ENCODE data around the gene PPIF.

The PPIF gene

DNA sequence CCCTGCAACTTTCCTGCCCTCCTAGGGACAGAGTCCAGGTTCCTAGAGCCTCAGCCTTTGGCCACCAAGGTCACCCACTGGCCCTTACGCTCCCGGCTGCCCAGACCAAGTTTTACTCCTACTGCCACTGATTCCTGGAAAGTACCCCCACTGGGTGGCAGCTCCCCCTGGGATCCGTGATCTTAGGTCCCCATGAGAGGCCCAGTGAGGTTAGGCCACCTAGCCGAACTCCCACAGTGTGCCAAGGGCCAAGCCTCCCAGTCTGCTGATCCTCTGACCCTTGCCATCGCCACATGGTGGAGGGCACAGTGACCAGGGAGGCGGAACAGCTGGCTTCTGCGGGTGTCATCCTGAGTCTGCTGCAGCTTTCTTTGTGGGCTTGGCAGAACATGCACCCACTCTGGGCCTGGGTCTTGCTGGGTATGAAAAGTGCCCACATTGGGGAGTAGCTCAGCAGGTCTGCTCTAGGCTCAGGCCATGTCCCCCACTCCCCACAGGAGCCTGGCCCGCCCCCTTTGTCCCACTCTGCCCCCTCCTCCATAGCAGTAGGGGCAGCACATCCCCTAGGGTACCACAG, 40.5 kb upstream of the PPIF start:
- no peak for TF ChIP-seq EZH2phosphoT487 (IDR thresholded peaks at IDR 0.05; ENCODE audit: borderline replicate concordance, low read length)
- TF ChIP-seq CTCF (IDR thresholded peaks at IDR 0.05; ENCODE audit: low read depth, low read length, poor library complexity, severe bottlenecking), result no peak

DNA sequence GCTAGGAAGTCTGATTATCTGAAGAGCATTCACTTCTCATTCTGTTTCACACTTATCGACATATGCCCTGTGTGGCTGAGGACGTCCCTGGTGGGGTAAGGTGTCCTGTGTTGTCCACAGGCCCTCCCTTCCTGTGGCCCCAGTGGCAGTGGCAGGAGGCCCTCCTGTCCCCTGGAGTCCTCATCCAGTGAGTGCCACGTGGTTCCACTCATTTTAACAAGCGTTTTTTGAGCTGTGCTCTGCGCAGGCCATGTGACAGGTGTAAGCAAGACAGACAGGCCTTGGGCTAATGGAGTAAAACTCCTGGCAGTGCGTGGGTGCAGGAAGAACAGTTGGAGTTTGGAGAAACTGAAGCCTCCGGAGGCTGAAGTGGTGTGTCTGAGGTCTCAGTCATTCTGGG, 39.3 kb upstream of the PPIF start:
- H3K9me2 ChIP-seq (replicated peaks; ENCODE audit: control insufficient read depth, low read length), result no peaks in the 10 kb centered on the region
- no peak overlapping the region for H3K4me2 ChIP-seq (ENCODE audit: low read length)
- H3K27me3 ChIP-seq (ENCODE audit: control insufficient read depth, low read length), result no peaks in the 10 kb centered on the region
- H3K36me3 ChIP-seq (ENCODE audit: control insufficient read depth, low read length), result peaks cover 23% of the 10 kb centered on the region
- H3K4me3 ChIP-seq (ENCODE audit: low read length), result no peak overlapping the region
- no peaks in the 10 kb centered on the region for H3F3A ChIP-seq (ENCODE audit: control insufficient read depth, insufficient read depth)
- H3K4me1 ChIP-seq (ENCODE audit: control insufficient read depth, low read length), result no peaks in the 10 kb centered on the region
- no peak overlapping the region for H3K27ac ChIP-seq (ENCODE audit: low read depth, low read length)
- H3K79me2 ChIP-seq (ENCODE audit: control insufficient read depth, low read length), result no peaks in the 10 kb centered on the region
- TF ChIP-seq CTCF (IDR thresholded peaks at IDR 0.05; ENCODE audit: low read depth, low read length, poor library complexity, severe bottlenecking), result no peak
- TF ChIP-seq EZH2phosphoT487 (IDR thresholded peaks at IDR 0.05; ENCODE audit: borderline replicate concordance, low read length), result no peak
- no peaks in the 10 kb centered on the region; the same call in 1 of the 2 replicates for H4K20me1 ChIP-seq (ENCODE audit: control insufficient read depth, insufficient read depth, low read depth, low read length)
- H3K9me3 ChIP-seq (ENCODE audit: control insufficient read depth, insufficient read depth, low read length), result no peaks in the 10 kb centered on the region

More for the DNA sequence above, 40.5 kb upstream of the PPIF start:
- Histone ChIP-seq H3K27ac (ENCODE audit: low read depth, low read length) (no peak overlapping the region), H4K20me1 (ENCODE audit: control insufficient read depth, insufficient read depth, low read depth, low read length) (no peaks in the 10 kb centered on the region; the same call in 1 of the 2 replicates), H3K4me3 (ENCODE audit: low read length) (no peak overlapping the region), H3K79me2 (ENCODE audit: control insufficient read depth, low read length) (no peaks in the 10 kb centered on the region), H3K9me3 (ENCODE audit: control insufficient read depth, insufficient read depth, low read length) (no peaks in the 10 kb centered on the region), H3K4me2 (ENCODE audit: low read length) (no peak overlapping the region), H3K4me1 (ENCODE audit: control insufficient read depth, low read length) (no peaks in the 10 kb centered on the region), H3K9me2 (replicated peaks; ENCODE audit: control insufficient read depth, low read length) (no peaks in the 10 kb centered on the region), H3K27me3 (ENCODE audit: control insufficient read depth, low read length) (no peaks in the 10 kb centered on the region), H3F3A (ENCODE audit: control insufficient read depth, insufficient read depth) (no peaks in the 10 kb centered on the region), H3K36me3 (ENCODE audit: control insufficient read depth, low read length) (peaks cover 23% of the 10 kb centered on the region)

DNA sequence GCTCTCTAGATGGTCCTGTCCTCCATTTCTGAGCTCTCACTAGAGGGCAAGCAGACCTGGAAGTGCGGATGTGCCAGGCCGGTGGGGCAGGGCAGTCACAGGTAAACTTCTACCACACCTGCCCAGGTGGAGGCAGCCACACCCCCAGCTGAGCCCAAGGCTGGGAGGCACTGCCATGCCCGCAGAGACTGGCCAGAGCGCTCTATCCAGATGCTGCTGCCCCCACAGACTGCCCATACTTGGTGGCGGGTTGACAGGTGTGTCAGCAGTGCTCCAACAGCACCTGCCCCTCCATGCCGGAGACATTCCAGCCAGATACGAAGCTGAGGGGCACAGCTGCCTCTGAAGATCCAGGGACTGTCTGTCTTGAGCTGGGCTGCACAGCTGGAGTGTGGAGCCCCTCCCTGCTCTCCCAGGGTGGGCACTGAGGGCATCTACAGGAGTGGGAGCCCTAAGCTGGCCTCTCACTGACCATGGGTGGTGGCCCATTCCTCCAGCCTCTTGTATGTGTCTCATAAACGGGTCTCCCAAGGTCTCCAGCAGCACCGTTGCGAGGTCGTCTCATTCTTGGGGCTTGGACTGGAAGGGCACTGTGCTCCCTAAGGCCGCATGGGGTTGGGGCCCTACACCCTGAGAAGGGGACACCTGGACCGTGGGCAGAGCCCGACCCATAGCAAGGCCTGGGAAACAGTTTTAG, 38.2 kb upstream of the PPIF start:
- Histone ChIP-seq H3K79me2 (ENCODE audit: control insufficient read depth, low read length) (no peaks in the 10 kb centered on the region), H3K36me3 (ENCODE audit: control insufficient read depth, low read length) (peaks cover 16% of the 10 kb centered on the region), H3K9me2 (replicated peaks; ENCODE audit: control insufficient read depth, low read length) (no peaks in the 10 kb centered on the region), H4K20me1 (ENCODE audit: control insufficient read depth, insufficient read depth, low read depth, low read length) (no peaks in the 10 kb centered on the region; the same call in 1 of the 2 replicates), H3K27ac (ENCODE audit: low read depth, low read length) (no peak overlapping the region), H3K9me3 (ENCODE audit: control insufficient read depth, insufficient read depth, low read length) (no peaks in the 10 kb centered on the region), H3K27me3 (ENCODE audit: control insufficient read depth, low read length) (no peaks in the 10 kb centered on the region), H3F3A (ENCODE audit: control insufficient read depth, insufficient read depth) (no peaks in the 10 kb centered on the region), H3K4me2 (ENCODE audit: low read length) (no peak overlapping the region), H3K4me1 (ENCODE audit: control insufficient read depth, low read length) (no peaks in the 10 kb centered on the region), H3K4me3 (ENCODE audit: low read length) (no peak overlapping the region)
- no peak for TF ChIP-seq EZH2phosphoT487 (IDR thresholded peaks at IDR 0.05; ENCODE audit: borderline replicate concordance, low read length)
- TF ChIP-seq CTCF (IDR thresholded peaks at IDR 0.05; ENCODE audit: low read depth, low read length, poor library complexity, severe bottlenecking), result no peak
